Activated CD4-positive, CD25-positive, alpha-beta regulatory T cell treated with anti-CD3 and anti-CD28 coated beads, Interleukin-2, amount 50 U/mL, for 24 hours (primary cell): ENCODE data around the gene LHFPL3.

Experiments used
- ATAC-seq, 2 donors: fragments of 150-1000 bp; cut with Tn5 transposase; one replicate each; pipeline ENCODE4 v1.10.0; 2021; ENCODE audit warnings: mild to moderate bottlenecking in 1 of 2, moderate library complexity in 1 of 2

The LHFPL3 gene

GRCh38 chr7:104852386-104852785 is 524.0 kb downstream of the LHFPL3 start:
- no peak for ATAC-seq

DNA sequence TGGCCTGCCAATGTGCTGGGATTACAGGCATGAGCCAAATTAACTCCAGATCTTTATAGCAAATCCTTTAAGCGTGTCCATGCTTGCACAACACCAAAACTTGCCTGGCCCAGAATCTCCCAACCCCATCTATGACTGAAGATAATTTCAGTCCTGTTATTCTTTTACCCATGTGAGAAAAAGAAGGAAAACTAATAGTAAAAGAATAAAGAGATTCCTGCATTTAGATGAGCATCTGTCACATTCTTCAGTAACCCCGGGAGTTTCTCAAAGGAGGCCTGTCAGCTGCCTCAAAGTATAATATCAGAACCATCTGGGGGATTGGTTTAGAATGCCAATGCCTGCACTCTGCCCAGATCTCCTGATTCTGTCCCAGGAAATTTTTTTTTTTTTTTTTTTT is 527.5 kb downstream of the LHFPL3 start:
- ATAC-seq: no peak

DNA sequence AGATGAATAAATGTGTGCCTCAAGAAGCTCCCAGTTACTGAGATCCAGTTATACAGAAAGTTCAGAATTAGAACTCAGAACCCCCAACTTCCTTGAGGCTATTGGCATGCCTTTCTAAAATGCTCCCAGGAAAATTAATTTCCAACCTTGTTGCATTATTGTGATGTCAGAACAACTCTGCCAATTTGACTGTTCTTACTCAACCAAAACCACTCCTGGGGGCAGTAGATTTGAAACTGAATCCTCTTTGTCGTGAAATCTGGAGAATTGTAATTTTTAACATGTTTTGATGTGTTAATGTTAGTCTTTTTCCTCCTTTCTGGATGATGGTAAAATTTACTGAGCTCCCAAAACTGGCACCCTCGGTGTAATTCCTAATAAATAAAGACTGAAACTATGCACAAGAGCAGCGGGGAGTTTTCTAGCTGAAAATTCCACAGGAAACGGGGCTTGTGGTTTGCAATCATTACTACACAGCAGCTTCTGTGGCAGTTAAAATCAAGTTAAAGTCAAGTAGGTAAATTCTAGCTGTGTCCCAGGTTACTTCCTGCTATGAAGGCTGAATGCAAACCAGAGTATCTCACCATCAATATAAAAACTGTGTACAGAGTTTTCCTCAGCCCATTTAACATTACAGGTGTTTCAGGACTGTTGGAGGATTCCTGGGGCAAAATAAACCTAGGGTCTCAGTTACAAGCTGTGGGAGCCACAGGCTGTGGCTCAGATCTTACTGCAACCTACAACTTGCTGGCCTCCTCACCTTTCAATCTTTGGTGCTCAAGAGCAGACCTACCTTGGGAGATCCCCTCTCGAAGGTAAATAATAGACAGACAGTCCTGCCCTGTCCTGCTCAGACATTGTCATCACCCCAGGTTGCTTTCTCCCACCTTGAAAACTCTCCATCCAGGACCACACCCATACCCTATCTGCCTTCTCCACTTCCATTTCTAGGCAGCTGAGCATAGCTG is 529.3 kb downstream of the LHFPL3 start:
- ATAC-seq: peak in 1 of 2 donors; percentile 25

DNA sequence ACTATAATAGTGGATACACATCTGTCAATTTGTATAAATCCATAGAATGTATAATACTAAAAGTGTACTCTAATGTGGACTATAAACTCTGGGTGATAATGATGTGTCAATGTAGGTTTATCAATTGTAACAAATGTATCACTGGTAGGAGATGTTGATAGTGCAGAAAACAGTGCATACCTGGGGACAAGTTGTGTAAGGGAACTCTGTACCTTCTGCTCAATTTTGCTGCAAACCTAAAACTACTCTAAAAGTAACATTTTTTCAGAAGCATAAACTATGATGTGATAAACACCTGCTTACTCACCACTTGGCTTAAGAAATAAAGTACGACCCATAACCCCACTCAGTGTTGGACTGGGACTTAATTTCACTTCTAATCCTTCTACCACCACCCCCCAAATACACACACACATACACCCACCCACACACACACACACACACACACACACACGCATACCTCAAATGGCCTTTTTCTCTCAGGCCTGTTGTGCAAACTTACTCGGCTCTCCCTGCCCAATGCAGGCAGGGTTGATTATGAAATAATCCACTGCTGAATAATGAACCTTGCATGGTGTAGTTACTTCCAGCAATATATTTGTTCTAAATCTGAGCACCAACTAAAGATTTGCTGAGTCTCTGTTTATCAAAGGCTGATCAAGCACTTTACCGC is 531.5 kb downstream of the LHFPL3 start:
- no peak for ATAC-seq

DNA sequence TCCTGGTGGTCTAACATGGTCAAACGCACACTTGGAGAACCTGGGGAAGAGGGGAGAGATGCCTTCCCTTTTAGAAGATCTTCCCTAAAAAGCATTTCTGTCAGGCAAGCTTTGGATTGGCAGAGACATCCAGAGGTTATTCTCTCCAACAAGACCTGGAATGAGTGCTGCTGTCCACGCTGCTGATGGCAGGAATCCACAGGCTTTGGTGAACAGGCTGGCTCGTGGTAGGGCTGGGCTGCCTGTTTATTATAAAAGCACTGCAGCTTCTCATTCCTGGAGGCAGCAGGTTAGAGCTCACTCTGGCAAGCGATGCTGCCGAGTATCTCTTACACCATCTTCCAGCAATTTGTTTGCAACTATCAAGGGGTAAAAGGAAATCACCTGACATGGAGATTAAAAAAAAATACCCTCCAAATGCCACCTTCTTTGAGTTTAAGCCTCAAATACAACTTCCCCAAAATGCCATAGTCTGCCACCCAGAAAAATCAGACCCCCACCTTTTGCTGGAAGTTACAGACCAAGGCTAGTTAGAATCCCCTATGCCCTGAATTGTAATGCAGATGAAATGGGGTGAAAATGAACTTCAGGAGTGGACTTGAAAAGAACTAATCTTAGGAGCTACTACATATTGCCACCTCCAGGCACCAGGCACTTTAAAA is 533.5 kb downstream of the LHFPL3 start:
- no peak for ATAC-seq

- no peak for ATAC-seq
Observed at GRCh38 chr7:104862719-104863118, 534.3 kb downstream of the LHFPL3 start.

DNA sequence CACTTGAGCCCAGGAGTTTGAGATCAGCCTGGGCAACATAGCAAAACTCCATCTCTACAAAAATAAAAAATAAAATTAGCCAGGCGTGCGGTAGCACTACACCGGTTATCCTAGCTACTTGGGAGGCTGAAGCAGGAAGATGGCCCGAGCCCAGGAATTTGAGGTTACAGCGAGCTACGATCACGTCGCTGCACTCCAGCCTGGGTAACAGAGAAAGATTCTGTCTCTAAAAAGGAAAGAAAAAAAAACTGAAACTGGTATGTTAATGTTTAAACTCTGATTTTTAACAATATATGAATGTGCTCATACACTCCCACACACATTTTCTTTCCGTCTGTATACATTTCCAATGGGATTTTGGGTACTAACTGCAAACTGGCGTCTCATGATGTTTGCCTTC is 545.0 kb downstream of the LHFPL3 start:
- ATAC-seq: no peak

DNA sequence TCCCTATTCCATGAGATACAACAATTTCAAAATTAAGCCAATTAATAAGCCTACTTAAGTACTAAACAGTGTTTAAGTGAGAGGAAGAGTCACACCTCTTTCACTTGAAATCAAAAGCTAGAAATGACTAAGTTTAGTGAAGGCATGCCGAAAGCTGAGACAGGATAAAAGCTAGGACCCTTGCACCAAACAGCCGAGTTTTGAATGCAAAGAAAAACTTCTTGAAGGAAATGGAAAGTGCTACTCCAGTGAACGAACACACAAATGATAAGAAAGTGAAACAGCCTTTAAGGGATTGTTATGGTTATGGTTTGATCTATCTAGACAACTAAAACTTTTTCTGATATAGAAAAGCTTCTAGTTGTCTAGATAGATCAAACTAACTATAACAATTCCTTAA is 550.2 kb downstream of the LHFPL3 start:
- peak; percentile 74 to 80 for ATAC-seq

DNA sequence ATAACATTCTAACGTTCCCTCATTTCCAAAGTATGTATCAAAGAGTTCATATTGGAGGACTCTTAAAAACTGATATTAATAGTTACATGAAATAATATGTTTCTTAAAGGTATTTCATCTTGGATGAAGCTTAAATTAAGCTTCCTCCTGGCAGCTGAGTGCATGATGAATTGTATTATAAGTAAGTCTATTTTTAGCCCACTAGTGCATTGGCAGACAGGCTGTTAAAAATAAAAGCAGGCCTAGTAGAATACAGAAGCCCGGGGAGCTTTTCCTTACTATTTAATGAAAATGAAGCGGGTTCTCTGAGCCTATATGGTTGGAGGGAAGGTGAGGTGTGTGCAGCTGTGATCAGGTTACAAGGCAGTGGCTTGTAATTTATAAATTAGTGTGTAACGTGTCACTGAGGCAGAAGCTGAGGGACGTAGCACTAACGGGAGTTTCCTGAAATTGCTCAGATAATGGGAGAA is 554.9 kb downstream of the LHFPL3 start:
- ATAC-seq: no peak

GRCh38 chr7:104883718-104884452 is 555.5 kb downstream of the LHFPL3 start:
- peak; percentile 80 for ATAC-seq

- no peak for ATAC-seq
Observed at GRCh38 chr7:104886651-104887050, 558.2 kb downstream of the LHFPL3 start.

DNA sequence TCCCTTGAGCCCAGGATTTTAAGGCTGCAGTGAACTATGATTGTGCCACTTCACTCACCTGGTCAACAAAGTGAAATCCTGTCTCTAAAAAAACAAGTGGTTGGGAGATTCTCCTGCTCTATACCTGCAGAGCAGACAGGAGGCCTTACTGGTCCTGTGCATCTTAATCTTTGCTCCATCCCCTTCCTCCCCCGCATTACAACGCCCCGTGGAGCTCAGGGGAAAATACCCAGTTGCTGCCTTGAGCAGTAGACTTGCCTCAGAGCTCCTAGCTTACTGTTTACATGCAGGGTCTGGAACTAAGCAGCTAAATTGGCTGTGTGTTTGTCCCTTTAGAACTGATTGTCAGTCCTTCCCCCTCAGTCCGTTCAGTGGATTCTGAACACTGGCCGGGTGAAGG is 561.8 kb downstream of the LHFPL3 start:
- ATAC-seq: no peak

GRCh38 chr7:104891949-104892348 is 563.5 kb downstream of the LHFPL3 start:
- no peak for ATAC-seq

DNA sequence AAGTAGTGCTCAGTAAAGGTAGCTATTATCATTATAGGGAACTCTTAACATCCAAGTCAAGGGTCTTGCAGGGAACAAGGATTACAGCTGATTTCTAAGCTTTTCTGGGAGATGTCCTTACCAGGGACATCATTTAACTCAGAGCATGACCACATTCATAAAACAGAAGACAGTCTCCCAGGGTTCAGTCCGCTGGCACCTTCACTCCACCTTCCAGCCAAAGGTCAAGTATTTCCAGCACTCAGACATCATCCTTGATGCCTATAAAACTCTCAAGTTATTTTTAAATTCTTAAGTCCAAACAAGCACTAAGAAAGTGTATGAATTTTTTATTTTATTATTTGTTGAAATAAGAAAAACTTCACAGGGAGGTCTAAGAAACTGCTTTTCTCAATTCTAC is 565.9 kb downstream of the LHFPL3 start:
- no peak for ATAC-seq

DNA sequence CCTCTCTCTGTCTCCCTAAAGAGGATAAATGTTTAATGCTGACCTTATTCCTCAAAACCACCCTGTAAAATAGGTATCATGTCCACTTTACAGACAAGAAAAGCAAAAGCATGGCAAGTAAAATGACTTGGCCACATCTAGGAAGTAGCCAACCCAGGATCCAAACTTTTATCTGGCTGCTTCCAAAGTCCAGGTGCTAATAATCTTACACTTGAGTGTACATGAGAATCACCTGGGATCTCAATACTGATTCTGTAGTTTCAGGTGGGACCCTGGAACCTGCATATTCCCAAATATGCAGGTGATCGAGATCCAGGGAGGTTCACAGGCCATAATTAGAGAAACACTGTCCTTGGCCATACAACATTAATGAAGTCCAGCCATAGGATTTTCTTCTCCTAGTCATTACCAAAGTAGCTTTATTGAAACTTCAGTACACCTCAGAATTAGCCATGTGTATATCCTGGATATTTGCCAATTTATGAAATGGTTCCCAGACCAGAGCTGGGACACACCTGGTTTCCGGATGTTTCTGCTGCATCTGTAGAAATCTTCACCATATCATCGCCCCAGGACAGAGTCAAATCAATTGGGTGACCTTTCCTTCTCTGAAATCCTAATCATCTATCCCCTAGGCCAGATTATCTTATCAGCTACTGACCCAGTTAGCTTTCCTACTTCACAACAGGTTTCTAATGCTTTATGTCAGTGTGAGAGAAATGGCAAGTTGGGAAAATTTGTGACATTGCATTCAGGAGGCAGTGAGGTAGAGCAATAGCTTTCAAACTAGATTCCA is 566.5 kb downstream of the LHFPL3 start:
- no peak for ATAC-seq

GRCh38 chr7:104895522-104896236 is 567.3 kb downstream of the LHFPL3 start:
- no peak for ATAC-seq

DNA sequence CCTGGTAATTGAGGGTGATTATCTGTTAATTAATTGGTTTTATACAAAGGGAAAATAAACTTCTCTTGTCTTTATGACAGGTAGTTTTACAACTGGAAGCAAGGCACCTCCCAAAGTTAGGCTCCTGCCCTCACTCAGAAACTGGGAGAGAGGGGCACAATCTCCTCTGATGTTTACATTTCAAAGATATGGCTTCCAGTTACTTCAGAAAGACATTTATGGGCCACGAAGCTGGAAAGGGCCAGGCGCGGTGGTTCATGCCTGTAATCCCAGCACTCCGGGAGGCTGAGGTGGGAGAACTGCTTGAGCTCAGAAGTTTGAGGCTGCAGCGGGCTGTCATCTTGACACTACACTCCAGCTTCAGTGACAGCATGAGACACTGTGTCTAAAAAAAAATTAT is 570.0 kb downstream of the LHFPL3 start:
- no peak for ATAC-seq

- ATAC-seq: no peak
Observed at GRCh38 chr7:104900525-104901239, 572.3 kb downstream of the LHFPL3 start.

DNA sequence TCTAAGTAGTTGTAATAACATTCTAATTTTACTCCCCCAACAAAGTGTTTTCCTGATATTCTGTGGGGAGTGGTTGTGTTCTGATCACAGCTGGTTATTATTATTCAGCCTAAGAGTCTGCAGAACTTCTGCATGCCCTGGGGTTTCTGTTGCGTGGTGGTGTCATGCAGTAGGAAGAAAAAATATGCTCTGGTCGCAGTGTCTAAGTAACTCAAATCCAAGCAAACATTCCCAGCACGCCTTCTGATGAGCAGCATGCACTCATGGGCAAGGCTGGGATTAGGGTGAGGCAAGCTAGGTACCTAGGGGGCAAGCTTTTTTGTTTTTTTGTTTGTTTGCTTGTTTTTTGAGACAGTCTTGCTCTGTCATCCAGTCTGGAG is 572.8 kb downstream of the LHFPL3 start:
- no peak for ATAC-seq

GRCh38 chr7:104902183-104902582 is 573.8 kb downstream of the LHFPL3 start:
- ATAC-seq: no peak
